DMS 273 (cell line): ENCODE measurements around the gene TBC1D5.
"Not testable (repeated sequence)": the region's sequence is repeated elsewhere in the genome, so short reads cannot be mapped to it uniquely, and the experiment has no call there.

Source experiments
- DNase-seq: peaks from one replicate; lab custom pipeline; 2025; ENCODE audit not compliant: unreplicated experiment; lab: John Stamatoyannopoulos, UW

The TBC1D5 gene

DNA sequence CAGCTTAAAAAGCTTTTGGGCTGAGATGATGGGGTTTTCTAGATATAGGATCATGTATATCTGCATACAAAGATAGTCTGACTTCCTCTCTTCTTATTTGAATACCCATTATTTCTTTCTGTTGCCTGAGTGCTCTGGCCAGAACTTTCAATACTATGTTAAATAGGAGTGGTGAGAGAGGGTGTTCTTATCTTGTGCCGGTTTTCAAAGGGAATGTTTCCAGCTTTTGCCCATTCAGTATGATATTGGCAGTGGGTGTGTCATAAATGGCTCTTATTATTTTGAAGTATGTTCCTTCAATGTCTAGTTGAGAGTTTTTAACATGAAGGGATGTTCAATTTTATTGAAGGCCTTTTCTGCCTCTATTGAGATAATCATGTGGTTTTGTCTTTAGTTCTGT, 251.2 kb downstream of the TBC1D5 start:
- DNase-seq = not testable (repeated sequence)

DNA sequence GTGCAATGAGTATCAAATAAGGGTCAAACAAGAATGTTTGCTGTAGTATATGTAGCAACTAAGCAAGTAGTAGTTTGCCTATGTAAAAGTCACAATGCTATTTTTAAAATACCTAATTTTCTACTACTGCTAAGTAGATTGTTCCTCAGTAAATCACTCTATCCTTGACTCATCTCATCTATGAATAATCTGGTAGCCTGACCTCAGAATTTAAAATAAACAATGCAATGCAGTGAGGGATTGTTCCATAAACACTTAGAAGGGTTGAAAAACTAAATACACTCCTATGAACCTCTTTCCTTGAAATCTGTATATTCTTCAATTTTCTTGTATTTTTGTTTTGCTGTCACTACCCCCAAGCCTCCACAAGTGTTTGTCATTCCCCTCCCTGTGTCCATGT, 253.3 kb downstream of the TBC1D5 start:
- no peak for DNase-seq

DNA sequence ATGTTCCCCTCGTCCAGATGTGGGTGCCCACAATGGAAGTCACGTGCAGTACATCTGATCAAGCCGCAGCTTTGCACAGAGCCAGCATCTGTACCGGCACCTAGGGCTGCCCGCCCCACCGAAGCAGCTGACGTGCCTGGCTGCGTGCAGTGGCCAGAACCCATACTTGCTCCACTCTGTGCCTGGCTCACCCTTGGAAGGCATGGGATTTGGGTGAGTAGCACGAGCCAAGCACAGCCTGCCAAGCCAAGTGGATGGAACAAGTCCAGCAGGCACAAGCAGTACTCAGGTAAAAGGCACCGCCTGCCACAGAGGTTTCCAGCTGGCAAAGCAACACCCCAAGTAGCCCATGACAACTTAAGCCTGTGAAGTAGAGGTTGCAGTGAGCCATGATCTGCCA, 261.3 kb downstream of the TBC1D5 start:
- no peak for DNase-seq

DNA sequence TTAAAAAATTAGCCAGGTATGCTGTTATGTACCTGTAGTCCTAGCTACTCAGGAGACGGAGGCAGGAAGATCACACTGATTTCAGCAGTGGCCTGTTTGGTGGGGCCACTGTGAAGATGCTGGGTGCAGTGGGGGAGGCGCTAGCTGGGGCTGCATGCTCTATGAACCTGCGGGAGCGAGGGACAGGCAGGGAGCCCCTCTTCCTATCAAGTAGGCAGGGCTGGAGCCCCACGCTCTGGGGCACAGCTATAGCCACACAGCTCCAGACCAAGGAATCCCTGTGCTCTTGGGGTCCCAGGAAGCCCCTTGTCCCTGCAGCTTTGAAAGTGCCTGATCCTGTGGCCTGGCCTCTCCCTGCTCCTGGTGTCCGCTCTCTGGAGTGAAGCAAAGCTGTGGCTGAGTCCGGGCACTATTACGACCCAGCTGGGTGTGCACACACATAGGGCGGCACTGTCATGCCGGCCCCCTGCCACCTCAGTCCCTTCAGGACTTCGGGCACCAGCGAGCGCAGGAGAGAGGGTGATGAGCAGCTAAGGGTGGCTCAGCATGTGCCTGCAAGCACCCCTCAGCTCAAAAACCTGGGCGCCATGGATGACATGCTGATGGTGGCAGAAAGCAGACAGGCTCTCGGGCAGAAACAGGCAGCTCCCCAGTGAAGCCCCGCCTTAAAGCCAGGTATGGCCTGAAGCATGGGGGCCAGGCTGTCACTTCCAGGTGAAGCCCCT, 262.6 kb downstream of the TBC1D5 start:
- no peak for DNase-seq

DNA sequence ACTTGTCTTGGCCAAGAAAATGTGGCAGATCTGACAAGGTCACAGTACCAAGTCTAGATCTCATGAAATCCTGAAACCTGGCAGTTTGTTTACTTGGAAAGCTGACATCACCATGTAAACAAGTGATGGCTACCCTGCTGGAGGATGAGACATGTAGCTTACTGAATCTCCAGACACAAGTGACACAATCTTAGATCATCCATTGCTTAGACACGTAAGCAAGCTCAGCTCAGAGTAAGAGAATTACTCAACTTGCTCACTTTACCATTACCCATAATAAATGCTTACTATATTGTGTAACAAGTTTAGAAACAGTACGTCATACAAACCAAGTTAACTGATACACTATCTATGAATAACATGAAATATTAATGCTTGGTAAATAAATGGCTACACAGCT, 263.8 kb downstream of the TBC1D5 start:
- DNase-seq = no peak

DNA sequence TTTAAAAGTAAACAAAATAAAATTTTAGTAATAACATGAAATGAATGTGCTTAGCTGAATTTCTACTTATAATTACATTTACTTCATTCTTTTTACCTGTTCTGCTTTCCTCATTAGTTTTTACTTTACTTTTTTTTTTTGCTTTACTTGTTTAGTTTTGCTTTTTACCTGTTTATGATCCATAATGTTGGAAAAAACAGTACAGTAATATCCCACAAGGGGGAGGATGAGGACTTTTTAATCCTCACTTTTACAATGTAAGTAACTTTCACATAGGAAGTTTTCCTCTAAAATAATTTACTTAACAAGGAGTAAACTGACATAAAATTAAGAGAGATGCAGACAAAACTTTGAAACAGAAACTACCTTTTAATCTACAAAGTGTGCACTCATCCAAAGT, 268.7 kb downstream of the TBC1D5 start:
- peak; percentile 1 for DNase-seq

DNA sequence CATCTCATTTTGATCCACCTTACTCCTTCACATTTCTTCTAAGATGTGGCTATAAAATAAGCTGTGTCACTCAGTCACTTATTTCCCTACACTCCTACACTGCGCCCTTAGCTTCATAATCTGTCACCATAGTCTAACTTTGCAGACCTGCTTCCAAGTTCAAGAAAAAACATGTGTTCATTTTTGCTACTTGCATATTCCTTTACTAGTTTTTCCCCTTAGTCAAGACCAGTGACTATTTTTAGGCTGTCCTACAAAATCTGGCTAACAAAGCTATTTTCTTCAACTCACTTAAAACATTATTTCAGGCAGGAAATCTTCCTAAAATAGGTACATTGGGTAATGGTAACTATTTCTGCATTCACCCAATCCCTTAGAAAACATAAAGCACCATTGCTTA, 272.5 kb downstream of the TBC1D5 start:
- DNase-seq = no peak

DNA sequence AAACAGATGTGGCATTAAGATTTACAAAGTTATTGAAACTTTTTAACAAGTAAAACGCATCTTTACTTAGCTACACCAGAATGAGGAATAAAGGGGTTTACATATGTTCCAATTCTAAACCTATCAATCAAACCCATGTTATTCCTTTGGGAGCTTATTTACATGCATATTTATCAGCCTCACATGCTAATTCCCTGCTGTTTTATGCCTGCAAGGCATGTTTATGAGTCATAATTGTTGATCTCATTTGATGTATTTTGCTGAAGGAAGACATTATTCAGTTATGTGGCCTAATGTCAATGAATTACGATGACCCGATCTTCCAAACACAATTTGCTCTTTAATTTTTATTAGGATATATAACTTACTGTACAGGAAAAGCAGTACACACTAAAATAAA, 272.9 kb downstream of the TBC1D5 start:
- DNase-seq = peak; percentile 55

DNA sequence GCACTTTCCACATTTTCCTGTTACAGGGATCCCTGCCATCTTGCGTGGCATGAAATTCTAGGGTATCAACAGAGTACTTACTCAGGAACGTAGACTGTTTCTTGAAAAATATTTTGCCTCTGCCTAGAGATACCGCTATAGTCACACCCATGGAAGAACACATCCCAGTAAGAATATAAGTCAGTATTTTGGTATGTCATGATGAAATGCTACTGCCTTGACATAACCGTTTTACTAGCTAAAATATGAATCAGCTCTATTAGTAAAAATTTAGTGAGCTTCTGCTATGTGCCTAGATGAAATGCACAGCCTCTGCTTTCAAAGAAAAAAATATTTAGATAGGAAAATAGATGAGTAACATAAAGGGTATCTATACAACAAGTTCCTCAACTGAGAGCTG, 276.4 kb downstream of the TBC1D5 start:
- no peak for DNase-seq

DNA sequence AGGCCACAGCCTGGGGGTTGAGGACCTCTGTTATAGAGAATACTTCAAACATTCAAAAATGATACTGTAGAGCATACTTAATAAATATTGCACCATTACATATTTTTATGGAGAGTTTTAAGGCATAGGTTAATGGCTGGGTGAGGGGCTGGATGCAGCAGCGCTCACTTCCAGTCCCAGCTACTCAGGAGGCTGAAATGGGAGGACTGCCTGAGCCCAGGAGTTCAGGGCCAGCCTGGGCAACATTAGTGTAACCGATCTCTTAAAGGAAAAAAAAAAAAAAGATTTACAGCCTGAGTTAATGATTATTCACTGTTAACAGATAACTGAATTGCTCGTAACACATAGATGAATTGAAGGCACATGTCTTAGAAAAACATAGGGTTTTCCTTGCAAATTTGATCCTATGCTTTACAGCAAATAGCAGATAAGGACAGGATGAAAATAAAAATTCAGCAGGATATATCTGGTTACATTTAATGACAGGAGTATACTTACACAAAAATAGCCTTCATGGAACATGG, 282.9 kb downstream of the TBC1D5 start:
- DNase-seq = no peak

DNA sequence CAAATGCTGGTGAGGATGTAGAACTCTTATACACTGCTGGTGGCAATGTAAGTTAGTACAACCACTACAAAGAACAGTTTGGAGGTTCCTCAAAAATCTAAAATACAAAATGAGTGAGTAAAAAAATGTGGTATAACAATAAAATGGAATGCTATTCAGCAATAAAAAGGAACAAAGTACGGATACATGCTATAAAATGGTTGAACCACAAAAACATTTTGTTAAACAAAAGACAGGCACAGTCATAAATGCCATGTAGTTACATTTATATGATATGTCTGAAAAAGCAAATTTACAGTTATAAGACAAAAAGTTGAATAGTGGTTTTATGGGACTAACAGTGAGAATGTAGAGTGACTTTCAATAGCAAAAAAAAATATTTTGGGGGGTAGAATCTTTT, 285.8 kb downstream of the TBC1D5 start:
- no peak for DNase-seq

DNA sequence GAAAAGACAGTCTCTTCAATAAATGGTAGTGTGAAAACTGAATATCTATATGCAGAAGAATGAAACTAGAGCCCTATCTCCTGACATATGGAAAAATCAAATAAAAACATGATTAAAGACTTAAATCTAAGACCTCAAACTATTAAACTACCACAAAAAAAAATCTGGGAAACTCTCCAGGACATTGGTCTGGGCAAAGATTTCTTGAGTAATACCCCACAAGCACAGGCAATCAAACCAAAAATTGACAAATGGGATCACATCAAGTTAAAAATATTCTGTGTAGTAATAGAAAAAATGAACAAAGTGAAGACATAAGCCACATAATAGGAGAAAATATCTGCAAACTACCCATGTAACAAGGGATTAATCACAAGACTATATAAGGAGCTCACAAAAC, 286.4 kb downstream of the TBC1D5 start:
- DNase-seq = no peak

DNA sequence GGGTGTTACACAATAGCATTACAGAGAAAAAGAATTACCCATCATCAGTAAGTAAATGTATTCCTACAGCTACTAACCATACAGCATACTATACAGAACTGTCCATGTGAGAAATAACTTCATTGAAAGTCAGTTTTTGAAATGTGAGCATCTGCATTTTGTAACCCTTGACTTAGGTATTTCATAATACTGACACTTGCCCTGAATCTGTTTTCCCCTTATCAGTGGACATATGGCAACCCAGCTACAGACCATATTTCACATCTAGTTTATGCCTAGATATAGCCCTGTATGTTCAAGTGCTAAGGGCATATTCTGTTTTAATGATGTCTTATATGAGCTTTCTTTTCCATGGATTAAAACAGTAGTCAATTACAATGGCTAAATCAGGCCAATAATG, 297.6 kb downstream of the TBC1D5 start:
- DNase-seq = peak; percentile 36

DNA sequence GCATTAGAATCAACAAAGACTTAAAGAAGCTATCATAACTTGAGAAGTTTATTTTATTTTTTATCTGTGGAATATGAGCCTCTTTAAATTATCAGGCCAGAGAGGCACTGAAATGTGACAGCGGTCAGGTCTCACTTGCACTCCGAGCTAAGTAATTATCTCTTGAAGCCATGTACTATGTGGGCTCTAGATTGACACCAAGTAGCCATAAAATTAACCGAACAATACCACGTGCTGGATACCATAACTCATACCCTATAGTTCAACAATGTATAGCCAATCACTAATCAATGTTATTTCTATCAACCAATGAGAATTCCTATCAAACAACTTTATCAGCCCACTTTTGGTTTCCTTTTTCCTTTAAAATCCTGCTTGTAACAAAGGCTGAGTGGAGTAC, 299.3 kb downstream of the TBC1D5 start:
- DNase-seq = no peak

DNA sequence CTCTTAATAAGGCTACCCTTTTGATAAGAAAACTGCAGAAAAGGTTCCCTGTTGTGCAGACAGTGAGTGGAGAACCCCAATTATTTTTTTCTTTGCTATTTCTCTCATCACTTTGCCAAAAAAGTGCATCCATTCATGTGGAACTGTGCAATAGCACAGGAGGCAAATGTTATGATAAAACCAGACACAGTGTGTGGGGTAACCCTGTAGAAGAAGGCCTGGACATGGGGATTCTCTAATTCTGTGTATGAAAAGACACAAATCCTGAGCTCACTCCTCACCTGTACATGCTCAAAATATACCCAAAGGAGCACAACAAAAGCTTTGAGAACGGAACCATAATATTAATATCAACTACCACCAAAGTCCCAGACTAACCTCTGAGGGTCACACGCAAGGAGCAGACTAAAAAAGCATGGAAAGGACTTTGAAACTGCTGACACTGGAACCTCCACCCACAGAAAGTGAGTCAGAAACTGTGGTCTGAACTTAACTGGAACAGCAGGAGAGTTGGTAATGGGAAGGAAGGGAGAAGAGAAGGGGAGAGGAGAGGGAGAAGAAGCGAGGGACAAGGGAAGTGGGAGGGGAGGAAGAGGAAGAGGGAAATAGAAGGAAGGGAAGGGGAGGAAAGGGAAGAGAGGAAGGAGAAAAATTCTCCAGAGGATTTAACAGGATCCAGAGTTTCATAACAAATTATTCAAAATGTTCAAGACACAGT, 299.9 kb downstream of the TBC1D5 start:
- no peak for DNase-seq

DNA sequence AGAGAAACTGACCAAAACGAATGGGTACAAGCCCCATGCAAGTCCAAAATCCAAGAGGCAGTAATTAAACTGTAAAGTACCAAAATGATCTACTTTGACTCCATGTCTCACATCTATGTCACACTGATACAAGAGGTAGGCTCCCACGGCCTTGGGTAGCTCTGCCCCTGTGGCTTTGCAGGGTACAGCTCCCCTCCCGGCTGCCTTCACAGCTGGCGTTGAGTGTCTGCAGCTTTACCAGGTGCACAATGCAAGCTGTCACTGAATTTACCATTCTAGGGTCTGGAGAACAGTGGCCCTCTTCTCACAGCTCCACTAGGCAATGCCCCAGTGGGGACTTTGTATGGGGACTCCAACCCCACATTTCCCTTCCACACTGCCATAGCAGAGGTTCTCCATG, 308.6 kb downstream of the TBC1D5 start:
- no peak for DNase-seq

DNA sequence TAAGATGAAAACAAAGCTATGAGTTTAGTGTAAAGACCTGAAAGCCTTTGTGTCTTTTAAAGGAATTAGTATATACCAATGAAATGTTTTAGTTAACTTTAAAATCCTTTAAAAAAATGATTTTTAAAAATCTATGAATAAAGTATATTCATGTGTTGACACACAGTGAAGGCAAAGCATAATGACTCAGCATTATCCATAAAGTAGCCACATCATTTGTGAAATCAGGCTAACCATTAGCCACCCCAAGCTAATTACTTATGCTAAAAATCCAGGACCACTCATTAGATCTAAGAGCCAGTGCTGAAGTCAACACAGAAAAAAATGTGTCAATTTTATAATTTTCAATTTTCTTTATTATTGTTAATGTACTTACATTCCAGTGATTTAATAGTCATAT, 310.2 kb downstream of the TBC1D5 start:
- no peak for DNase-seq

DNA sequence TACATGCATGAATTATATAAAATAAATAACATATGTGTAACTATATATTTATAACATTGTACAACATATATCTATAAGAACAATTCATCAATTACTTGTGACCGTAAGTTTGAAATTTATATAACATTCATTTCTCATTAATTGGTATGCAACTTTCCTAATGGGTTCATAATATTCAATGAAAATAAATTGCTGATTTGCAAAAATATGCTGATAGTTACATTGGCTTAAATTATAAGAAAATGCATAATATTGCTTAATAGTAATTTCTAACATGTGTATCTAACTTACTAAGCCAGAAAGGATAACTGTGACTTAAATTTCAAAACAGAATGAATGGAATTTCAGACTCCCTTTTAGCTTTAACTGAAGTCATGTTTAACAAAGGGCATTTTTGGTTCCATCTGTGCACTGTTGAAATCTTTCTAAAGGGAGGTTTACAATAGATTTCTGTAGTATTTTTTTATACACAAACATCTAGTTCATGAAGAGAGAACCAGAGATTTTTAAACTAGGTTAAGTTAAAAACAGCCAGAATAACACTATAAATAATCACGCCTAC, 310.9 kb downstream of the TBC1D5 start:
- no peak for DNase-seq

DNA sequence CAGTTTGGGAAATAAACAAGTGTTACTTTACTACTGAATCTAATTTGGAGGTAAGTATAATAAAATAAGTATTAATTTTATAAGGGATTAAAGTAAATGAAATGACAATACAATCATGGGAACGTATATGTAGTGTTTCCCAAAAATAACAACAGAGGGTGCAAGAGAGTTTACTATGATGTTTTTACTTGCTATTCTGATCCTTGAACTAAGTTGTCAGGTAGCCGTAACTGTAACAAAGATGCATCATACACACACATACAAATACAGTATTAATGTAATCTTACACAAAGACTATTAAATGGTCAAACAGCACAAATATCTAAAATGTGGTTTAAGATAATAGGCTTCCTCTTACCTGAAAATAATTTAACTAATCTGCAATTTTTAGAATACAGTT, 311.4 kb downstream of the TBC1D5 start:
- peak; percentile 45 for DNase-seq

DNA sequence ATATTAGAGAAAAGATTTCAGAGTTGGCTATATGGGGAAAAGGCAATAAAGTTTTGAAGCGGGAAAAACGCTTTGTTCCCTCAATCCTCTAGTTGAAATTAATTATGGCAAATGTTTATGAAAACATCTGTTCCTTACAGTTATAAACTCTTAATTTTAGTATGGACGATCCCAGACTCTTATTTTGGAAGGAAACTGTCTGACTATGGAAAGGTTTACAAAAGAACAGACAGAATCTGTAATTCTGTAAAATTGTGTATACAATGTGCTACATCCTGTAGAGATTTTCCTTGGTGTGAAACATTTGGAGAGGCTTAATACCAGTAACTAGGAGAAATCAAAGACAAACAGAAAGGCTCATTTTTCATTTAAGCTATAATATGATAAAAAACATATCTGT, 311.8 kb downstream of the TBC1D5 start:
- no peak for DNase-seq

DNA sequence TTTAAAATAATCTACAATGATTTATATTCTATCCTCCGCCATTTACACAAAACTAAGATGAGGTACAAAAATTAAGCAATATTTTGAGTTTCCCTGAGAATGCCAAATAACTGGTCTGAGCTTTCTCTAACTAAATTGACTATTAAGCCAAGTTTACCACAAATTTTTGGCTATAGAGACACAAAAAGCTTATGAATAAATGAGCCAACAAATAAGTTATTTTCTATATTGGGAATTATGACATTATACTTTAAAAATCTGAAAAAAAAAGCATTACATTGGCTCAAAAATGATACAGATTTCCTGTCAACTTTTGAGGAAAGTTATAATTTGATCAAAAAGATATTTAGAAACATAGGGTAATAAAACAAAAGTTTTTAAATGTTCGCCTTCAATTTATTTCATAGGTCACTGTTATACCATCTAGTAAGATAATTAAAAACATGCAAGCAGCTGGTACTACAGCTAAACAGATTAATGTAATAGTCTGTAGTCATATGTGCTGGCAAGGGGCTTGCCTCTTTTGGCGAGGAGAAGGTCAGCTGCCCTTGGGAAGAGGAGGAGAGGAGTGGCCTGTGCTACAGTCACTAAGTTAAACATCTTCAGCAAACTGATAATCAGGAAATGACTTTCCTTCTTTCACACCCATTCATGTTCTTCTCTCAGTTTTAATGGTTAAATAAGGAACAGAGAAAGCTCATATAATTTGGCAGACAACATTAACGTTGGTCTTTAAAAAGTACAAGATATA, 318.5 kb downstream of the TBC1D5 start:
- DNase-seq = peak; percentile 24

DNA sequence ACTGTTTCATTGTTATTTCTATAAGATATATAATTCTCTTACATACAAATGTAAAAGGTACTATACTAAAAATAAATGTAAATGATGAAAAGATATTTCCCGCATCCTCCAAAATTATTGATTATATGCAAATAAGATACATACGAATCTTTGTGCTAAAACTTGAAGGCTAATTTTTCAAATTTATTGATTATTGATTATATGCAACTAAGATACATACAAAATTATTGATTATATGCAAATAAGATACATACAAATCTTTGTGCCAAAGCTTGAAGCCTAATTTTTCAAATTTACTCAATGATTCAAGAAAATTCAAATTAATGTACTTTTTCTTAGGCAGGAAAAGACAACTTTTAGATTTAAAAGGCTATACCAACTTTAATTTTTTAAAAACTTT, 319.8 kb downstream of the TBC1D5 start:
- DNase-seq = no peak
